Measurements from ENCODE around the gene TRIM25.

The TRIM25 gene

DNA sequence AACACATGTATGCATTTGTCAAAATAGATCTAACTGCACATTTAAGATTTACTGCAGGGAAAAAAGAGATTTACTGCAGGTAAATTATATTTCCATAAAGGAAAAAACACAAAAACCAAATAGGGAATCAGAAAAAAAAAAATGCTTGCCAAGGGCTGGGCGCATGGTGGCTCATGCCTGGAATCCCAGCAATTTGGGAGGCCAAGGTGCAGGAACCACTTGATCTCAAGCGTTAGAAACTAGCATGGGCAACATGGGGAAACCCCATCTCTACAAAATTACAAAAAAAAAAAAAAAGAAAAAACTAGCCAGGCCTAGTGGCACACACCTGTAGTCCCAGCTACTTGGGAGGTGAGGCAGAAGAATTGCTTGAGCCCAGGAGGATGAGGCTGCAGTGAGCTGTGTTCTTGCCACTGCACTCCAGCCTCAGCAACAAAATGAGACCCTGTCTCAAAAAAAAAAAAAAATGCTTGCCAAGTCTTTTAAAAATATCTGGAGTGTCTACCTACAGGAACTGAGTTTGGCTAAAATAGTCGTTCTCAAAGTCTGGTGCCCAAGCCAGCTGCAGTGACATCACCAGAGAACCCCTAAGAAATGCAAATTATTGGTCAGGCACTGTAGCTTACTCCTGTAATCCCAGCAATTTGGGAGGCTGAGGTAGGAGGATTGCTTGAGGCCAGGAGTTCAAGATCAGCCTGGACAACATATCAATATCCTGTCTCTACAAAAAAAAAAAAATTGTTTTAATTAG is 17.5 kb downstream of the TRIM25 start:
- no peak overlapping the region for H3K4me3 ChIP-seq (ENCODE audit: low read depth, low read length)

- H3K4me3 ChIP-seq (ENCODE audit: low read depth, low read length), result no peak overlapping the region
Observed at GRCh38 chr17:56894859-56895455, 18.9 kb downstream of the TRIM25 start.

GRCh38 chr17:56893503-56893902 is 20.3 kb downstream of the TRIM25 start:
- H3K4me3 ChIP-seq (ENCODE audit: low read depth, low read length), result no peak overlapping the region

GRCh38 chr17:56892333-56892732 is 21.5 kb downstream of the TRIM25 start:
- H3K4me3 ChIP-seq (ENCODE audit: low read depth, low read length), result no peak overlapping the region

GRCh38 chr17:56891751-56892150 is 22.1 kb downstream of the TRIM25 start:
- H3K4me3 ChIP-seq (ENCODE audit: low read depth, low read length), result no peak overlapping the region

DNA sequence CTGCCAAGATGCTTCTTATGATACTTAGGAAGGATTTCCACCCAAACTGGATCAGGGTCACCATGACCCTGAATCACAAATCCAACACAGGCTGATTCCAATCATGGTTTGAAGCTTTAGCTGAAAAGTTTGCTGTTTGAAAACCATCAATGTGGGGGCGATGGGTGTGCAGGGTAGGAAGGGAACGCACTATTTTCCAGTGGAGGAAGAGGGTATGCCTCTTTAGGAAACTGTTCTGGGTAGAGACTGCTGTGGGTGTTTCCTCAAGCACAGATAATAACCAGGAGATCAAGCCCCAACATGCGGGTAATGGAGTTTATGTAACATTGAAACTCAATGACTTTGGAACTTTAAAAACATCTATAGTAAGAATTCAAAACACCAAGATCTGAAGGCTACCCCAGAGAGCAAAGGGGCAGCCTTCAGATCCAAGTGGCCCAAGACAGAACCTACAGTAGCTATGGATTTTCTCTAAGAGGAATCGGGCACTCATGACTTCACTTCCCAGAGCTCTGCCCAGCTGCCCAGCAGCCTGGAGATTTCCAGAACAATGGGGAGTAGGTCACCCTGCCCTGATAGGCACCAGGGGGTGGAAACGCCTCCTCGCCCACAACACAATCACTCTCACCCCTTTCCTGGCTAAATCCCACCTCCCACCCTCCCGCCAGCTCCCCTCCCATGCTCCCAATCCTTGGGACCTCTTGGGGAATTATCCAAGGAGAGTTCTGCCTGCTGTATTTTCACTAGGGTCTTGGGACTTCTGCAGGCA is 22.8 kb downstream of the TRIM25 start:
- H3K4me3 ChIP-seq (ENCODE audit: low read depth, low read length), result no peak overlapping the region

DNA sequence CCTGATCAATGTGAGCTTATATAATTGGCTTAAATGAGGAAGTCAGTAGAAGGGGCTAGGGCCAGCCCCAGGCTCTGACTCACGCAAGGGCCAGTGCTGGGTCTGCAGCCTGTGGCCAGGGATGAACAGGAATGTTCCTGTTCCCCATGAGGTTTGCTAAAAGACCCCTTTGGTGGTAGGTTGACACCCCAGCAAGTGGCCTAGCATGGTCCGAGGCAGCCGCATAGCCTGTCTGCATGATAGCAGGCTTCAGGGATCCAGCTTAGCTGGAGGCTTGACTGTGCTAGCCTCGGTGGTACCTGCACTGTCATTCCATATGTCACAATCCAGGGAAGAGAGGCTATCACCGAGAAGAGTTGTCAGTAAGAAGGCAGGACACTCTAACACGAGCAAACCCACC is 23.5 kb downstream of the TRIM25 start:
- H3K4me3 ChIP-seq (ENCODE audit: low read depth, low read length), result no peak overlapping the region

GRCh38 chr17:56887552-56888467 is 26.0 kb downstream of the TRIM25 start:
- H3K4me3 ChIP-seq (ENCODE audit: low read depth, low read length), result no peak overlapping the region

DNA sequence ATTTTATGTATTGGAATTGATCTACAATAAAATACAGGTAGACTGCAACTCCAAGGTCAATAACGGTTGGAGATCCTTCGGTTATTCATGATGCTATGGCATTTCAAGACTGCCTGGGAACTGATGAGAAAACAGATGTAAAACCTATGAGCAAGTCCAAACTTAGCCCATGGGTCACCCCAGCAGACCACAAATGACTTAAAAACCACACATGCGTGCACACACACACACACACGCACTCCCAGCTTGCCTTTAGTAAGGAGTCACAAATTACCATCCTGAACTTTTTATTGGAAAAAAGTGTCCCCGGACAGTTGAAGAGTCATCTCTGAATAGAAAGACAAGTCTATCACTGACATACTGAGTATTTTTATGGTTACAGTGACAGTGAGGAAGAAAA is 26.7 kb downstream of the TRIM25 start:
- H3K4me3 ChIP-seq (ENCODE audit: low read depth, low read length), result no peak overlapping the region

DNA sequence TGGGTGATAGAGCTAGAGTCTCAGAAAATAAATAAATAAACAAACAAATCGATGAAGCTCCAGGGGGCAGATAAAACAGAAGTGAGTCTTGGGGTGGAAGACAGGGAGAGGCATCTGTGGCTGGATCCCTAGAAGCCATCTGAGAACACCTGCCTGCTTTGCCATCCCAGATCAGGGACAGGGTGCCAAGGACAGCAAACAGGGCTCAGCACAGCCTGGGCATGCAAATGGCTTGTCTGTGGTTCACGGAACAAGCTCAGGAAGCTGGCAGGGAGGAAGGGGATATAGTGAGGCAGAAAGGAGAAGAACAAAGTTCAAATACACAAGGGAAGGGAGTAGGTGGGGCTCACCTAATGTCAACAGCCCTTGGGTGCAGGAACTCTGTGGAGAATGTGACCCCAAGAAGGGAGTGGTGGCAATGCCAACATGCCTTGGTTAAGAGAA is 27.5 kb downstream of the TRIM25 start:
- no peak overlapping the region for H3K4me3 ChIP-seq (ENCODE audit: low read depth, low read length)

DNA sequence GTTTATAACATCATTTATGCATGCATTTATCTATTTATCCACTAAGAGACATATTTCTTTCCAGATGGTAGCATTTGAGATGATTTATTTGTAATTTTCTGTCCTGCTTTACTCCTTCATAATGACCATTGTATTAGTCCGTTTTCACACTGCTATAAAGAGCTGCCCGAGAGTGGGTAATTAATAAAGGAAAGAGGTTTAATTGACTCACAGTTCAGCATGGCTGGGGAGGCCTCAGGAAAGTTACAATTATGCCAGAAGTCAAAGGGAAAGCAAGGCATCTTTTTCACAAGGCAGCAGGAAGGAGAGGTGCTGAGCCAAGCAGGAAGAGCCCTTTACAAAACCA is 28.6 kb downstream of the TRIM25 start:
- no peak overlapping the region for H3K4me3 ChIP-seq (ENCODE audit: low read depth, low read length)

GRCh38 chr17:56884483-56885311 is 29.2 kb downstream of the TRIM25 start:
- H3K4me3 ChIP-seq (ENCODE audit: low read depth, low read length), result no peak overlapping the region

DNA sequence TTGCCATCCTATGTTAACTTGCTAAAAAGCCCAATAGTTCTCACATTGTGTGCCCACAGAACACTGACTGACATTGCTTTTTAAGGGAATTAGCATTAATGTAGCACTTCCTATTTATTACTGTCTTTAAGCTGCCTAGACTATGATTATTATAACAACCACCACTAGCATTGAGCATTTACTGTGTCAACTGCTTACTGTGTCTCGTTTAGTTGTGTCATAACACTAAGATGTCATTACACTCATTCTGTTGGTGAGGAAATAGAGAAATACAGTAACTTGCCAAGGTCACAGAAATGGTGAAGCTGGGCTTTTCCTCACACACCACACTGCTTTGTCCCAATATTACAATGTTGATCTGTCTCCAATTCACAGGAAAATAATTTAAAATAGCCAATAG is 30.2 kb downstream of the TRIM25 start:
- H3K4me3 ChIP-seq (ENCODE audit: low read depth, low read length), result no peak overlapping the region

GRCh38 chr17:56881685-56882295 is 32.1 kb downstream of the TRIM25 start:
- H3K4me3 ChIP-seq (ENCODE audit: low read depth, low read length), result no peak overlapping the region

DNA sequence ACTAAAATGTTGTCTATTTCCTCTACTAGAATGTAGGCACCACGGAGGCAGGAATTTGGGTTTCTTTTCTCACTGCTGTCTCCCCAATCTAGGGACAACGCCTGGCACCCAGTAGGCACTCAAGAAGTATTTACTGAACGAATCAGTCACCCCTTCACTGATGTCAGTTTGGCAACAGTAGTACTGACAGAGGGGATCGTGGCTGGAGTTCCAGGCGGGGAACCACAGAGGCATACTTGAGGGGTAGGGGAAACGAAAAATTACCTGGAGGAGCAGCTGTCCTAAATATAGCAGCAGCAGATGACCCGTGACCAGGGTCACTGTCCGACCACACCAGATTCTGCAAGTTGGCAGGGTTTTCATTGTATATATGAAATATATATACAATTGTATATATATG is 33.3 kb downstream of the TRIM25 start:
- H3K4me3 ChIP-seq (ENCODE audit: low read depth, low read length), result no peak overlapping the region

GRCh38 chr17:56880133-56880532 is 33.7 kb downstream of the TRIM25 start:
- H3K4me3 ChIP-seq (ENCODE audit: low read depth, low read length), result no peak overlapping the region

DNA sequence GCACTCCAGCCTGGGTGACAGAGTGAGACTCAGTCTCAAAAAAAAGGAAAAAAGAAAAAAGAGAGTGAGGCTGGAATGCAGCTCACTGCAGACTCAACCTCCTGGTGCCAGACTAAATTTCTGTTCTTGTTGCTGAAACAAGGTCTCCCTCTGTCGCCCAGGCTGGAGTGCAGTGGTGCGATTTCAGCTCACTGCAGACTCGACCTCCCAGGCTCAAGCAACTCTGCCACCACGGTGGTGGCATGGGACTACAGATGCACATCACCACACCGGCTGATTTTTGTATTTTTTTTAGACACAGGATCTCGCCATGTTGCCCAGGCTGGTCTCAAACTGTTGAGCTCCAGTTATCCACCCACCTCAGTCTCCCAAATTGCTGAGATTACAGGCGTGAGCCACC is 34.6 kb downstream of the TRIM25 start:
- H3K4me3 ChIP-seq (ENCODE audit: low read depth, low read length), result no peak overlapping the region

DNA sequence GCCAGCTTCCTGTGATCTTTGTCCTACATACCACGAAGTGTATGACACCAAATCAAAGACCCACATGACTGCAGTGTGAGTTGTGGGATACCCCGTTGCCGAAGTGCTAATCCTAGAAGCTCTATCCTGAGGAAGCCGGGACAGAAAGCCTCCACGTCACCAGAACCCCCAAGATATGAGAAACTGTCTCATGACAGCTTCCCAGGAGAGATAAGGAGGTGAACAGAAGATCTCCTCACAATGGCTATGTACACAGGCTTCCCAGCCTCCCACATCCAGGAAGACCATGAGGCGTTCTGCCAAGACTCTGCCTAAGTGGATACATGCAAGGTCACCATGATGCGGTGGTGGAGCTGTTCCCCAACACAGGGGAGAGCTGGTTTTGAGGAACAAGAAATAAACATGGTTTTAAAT is 37.1 kb downstream of the TRIM25 start:
- H3K4me3 ChIP-seq (ENCODE audit: low read depth, low read length), result no peak overlapping the region

DNA sequence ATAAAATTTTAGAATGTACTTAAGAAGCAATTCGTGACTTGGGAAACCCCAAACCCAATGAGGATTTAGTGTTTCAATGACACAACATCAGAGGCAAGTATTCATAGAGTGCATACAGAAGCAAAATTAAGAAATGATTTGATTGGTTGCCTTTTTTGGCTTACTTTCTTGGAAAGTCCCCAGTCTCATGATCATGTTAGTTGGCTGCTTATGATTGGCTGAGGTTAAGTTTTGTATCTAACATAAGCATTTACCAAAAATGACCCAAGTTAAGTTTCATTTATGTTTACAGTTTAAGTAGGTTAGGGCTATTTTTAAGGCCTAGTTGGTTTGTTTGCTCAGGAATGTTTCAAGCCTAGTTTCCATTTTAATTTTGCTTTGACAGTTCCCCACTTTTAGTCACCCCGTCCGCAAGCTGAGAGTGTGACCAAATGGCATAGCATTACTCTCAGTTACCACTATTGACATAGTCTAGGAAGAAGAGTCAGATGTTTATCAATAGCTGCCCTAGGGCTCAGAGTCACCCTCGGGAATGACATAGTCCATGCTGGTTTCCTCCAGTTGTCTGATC is 43.7 kb downstream of the TRIM25 start:
- H3K4me3 ChIP-seq (ENCODE audit: low read depth, low read length), result no peak overlapping the region
